OCI-LY7 (cell line): ENCODE results near the gene SCN5A. TPM values are rescaled to one million over a fixed set of nuclear protein-coding genes. Genes with fewer than 3 reads are reported as not detected.

Source experiments
- BruUV-seq: library from RNA; stranded (reverse); fragments of 400-500 nt; replicated peaks from 2 replicates; lab custom pipeline; 2021; lab: Mats Ljungman, UMichigan
- CTCF ChIA-PET: fragments of 300-600 bp; sonication (Branson Sonifier 250); formaldehyde crosslinking; loops from one replicate; lab custom pipeline; 2022; ENCODE audit warnings: antibody characterized with exemption; ENCODE audit not compliant: unreplicated experiment; lab: Charles Lee
- POLR2A ChIA-PET: fragments of 300-600 bp; sonication (Branson Sonifier 250); formaldehyde crosslinking; loops from one replicate; lab custom pipeline; 2022; ENCODE audit warnings: antibody characterized with exemption; lab: Charles Lee
- DNase-seq: peaks from one replicate; pipeline ENCODE4 v3.0.0-alpha.2; 2015; ENCODE audit warnings: low spot score
- H2AFZ ChIP-seq: fragments of 200-600 bp; sonication (generic), shearing (Covaris generic); 2 replicates; pipeline ENCODE4 v1.6.1; 2014; ENCODE audit warnings: mild to moderate bottlenecking, antibody characterized with exemption, low read length, moderate library complexity
- H3K27ac ChIP-seq: fragments of 200-600 bp; sonication (generic); 2 replicates; pipeline ENCODE4 v1.5.1; 2014; ENCODE audit warnings: mixed run types, low read depth, mild to moderate bottlenecking, moderate library complexity, low read length, inconsistent platforms; ENCODE audit not compliant: poor library complexity, severe bottlenecking
- H3K36me3 ChIP-seq: fragments of 200-600 bp; sonication (generic); 2 replicates; pipeline ENCODE4 v1.6.1; 2014; ENCODE audit warnings: mild to moderate bottlenecking, antibody characterized with exemption, low read length, moderate library complexity, mixed read lengths; ENCODE audit not compliant: insufficient read depth
- H3K4me1 ChIP-seq: fragments of 200-600 bp; sonication (generic); 2 replicates; pipeline ENCODE4 v1.5.1; 2014; ENCODE audit warnings: mild to moderate bottlenecking, low read length; ENCODE audit not compliant: insufficient read depth, poor library complexity, severe bottlenecking
- H3K4me2 ChIP-seq: fragments of 200-600 bp; sonication (generic); 2 replicates; pipeline ENCODE4 v1.6.1; 2014; ENCODE audit warnings: mild to moderate bottlenecking, low read length
- H3K4me3 ChIP-seq: fragments of 200-600 bp; sonication (generic); 2 replicates; pipeline ENCODE4 v1.5.1; 2014; ENCODE audit warnings: mild to moderate bottlenecking, low read depth, low read length; ENCODE audit not compliant: poor library complexity, severe bottlenecking
- H3K79me2 ChIP-seq: fragments of 200-600 bp; sonication (generic); 2 replicates; pipeline ENCODE4 v1.6.1; 2016; ENCODE audit warnings: low read depth, mild to moderate bottlenecking, low read length, moderate library complexity, mixed read lengths; ENCODE audit not compliant: insufficient read depth
- H3K9me2 ChIP-seq: fragments of 200-600 bp; sonication (generic); 2 replicates; pipeline ENCODE4 v1.6.1; 2016; ENCODE audit warnings: mild to moderate bottlenecking, low read length, mixed read lengths; ENCODE audit not compliant: insufficient read depth
- H3K9me3 ChIP-seq: fragments of 200-600 bp; sonication (generic); 2 replicates; pipeline ENCODE4 v1.6.1; 2014; ENCODE audit warnings: mild to moderate bottlenecking, mixed run types, low read length, mixed read lengths
- H4K20me1 ChIP-seq: fragments of 200-600 bp; sonication (generic); 2 replicates; pipeline ENCODE4 v1.6.1; 2014; ENCODE audit warnings: mild to moderate bottlenecking, antibody characterized with exemption, low read length, moderate library complexity, mixed read lengths; ENCODE audit not compliant: insufficient read depth
- CTCF ChIP-seq: fragments of 200-600 bp; sonication (generic); conservative IDR thresholded peaks from 2 replicates; pipeline ENCODE4 v1.5.1; 2014; ENCODE audit warnings: mild to moderate bottlenecking, antibody characterized with exemption, low read length, moderate library complexity, mixed read lengths
- EZH2phosphoT487 ChIP-seq: fragments of 200-600 bp; sonication (generic); IDR thresholded peaks from 2 replicates; pipeline ENCODE4 v1.6.1; 2018; ENCODE audit warnings: low read depth, borderline replicate concordance, mild to moderate bottlenecking, mixed run types, antibody characterized with exemption, low read length, moderate library complexity, mixed read lengths
- intact Hi-C: fragments of 100-400 bp; cut with micrococcal nuclease; formaldehyde crosslinking; loops from one replicate; pipeline ENCODE4 v1.10.0; 2022; ENCODE audit not compliant: unreplicated experiment
- total RNA-seq, 2 experiments: library from RNA; depleted of rRNA in 1 of 2; stranded (reverse); fragments of >200 nt in 1 of 2; shearing (Covaris generic) in 1 of 2; gene quantifications; 2 replicates each; pipeline ENCODE4 v1.2.3, GENCODE V29; 2014 to 2022

Gene SCN5A
- total RNA-seq, 2 experiments from 2014 or later: not detected

- intact Hi-C loops: no loop called here
- TF ChIP-seq CTCF (no peak), EZH2phosphoT487 (no peak)
These were observed 36.1 kb downstream of the SCN5A start for GRCh38 chr3:38613426-38613825.

GRCh38 chr3:38611866-38612265 lies 37.6 kb downstream of the SCN5A start:
- POLR2A ChIA-PET: interaction anchor here (0.6 kb wide), 1 partner anchor 1069 kb away, joined by 3 read pairs; no protein-coding TSS in a partner anchor
- no TSS peak for BruUV-seq

More at GRCh38 chr3:38613426-38613825, 36.1 kb downstream of the SCN5A start:
- no peaks in the 10 kb centered on the region for H3K9me2 ChIP-seq
- no TSS peak for BruUV-seq
- no peaks in the 10 kb centered on the region for H3K4me1 ChIP-seq
- DNase-seq: no peak
- CTCF ChIA-PET: no interaction called here
- H2AFZ ChIP-seq: no peak overlapping the region
- no peak overlapping the region for H3K4me3 ChIP-seq
- no peaks in the 10 kb centered on the region for H3K36me3 ChIP-seq
- H3K27ac ChIP-seq: no peak overlapping the region
- POLR2A ChIA-PET: no interaction called here
- H3K4me2 ChIP-seq: no peak overlapping the region
- no peaks in the 10 kb centered on the region for H3K79me2 ChIP-seq
- H3K9me3 ChIP-seq: no peaks in the 10 kb centered on the region
- no peaks in the 10 kb centered on the region for H4K20me1 ChIP-seq

More at GRCh38 chr3:38611866-38612265, 37.6 kb downstream of the SCN5A start:
- Histone ChIP-seq H3K4me2 (no peak overlapping the region), H3K27ac (no peak overlapping the region), H3K4me1 (no peaks in the 10 kb centered on the region), H3K36me3 (no peaks in the 10 kb centered on the region), H3K9me2 (no peaks in the 10 kb centered on the region), H2AFZ (no peak overlapping the region), H4K20me1 (no peaks in the 10 kb centered on the region), H3K9me3 (no peaks in the 10 kb centered on the region), H3K79me2 (no peaks in the 10 kb centered on the region), H3K4me3 (no peak overlapping the region)
- CTCF ChIA-PET: interaction anchor here (0.6 kb wide), 1 partner anchor 46 kb away, joined by 3 read pairs; no protein-coding TSS in a partner anchor
- no peak for DNase-seq
- TF ChIP-seq EZH2phosphoT487 (no peak), CTCF (no peak)
- intact Hi-C loops: no loop called here
